Skin epidermis (tissue), 12 donors: ENCODE measurements around the gene RICTOR.
A peak's percentile ranks its signal among the peaks of the same experiment; 100 is the strongest.

Experiments used
- H3K27ac ChIP-seq, 21 experiments: fragments of 200-600 bp; sonication (generic) in 11 of 21; one replicate each; pipeline ENCODE4 v1.5.0; 2020; ENCODE audit warnings: mild to moderate bottlenecking in 3 of 21, inconsistent platforms in 2 of 21, moderate library complexity in 2 of 21
- H3K4me3 ChIP-seq, 7 experiments: fragments of 200-600 bp; sonication (generic) in 2 of 7; one replicate each; pipeline ENCODE4 v1.5.0; 2020; ENCODE audit warnings: inconsistent platforms in 2 of 7, mild to moderate bottlenecking in 2 of 7, moderate library complexity in 1 of 7

RICTOR gene

GRCh38 chr5:39099831-39100230 is 25.6 kb upstream of the RICTOR start:
- no peak overlapping the region for H3K4me3 ChIP-seq
- H3K27ac ChIP-seq, result no peak overlapping the region

DNA sequence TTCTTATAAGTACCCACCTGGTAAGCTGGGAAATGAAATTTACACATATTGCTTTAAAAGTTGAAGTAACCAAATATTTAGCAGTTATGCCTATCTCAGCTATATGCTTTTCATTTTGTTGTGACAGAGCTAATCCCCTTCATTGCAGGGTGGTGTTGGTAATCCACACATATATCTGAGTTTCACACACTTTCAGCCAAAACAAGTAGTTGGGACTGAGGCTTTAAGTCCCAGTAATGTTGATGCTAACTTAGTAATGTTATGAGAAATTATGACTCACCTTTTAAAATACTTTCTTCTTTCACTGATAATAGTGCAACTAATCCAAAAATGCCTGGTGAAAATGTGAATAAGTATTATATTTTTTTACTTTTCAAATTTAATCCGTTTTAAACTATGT is 19.2 kb upstream of the RICTOR start:
- no peak overlapping the region for H3K4me3 ChIP-seq
- H3K27ac ChIP-seq, result no peak overlapping the region

DNA sequence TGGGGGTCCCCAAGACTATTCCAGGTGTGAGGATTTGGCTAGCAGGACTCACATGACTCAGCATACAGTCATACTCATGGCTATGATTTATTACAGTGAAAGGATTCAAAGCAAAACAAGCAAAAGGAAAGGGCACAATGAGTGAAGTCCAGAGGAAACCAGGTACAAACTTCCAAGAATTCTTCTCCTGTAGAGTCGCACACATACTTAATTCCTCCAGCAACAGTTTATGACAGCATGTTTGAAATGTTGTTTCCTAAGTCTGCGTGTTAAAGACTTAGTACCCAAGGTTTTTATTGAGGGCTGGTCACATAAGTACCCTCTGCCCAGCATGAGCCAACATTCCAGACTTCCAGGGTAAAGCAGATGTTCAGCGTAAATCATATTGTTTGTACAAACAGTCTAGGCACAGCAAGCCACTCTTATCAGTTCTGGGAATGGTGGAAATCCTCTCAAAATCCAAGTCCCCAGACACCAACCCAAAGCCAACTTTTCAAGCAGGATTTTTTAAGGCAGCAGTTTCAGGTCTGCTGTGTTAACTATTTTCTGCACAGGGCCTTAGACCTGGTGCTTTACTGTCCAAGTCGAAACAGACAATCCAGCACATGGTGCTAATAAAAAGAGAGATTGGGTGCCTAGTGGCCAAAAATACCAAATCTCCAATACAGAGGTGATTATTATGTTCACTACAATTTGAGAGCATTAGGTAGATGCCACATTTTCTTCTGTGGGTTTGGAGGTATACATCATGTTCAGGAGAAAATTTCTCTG is 18.6 kb upstream of the RICTOR start:
- Histone ChIP-seq H3K27ac (no peak overlapping the region), H3K4me3 (no peak overlapping the region)

DNA sequence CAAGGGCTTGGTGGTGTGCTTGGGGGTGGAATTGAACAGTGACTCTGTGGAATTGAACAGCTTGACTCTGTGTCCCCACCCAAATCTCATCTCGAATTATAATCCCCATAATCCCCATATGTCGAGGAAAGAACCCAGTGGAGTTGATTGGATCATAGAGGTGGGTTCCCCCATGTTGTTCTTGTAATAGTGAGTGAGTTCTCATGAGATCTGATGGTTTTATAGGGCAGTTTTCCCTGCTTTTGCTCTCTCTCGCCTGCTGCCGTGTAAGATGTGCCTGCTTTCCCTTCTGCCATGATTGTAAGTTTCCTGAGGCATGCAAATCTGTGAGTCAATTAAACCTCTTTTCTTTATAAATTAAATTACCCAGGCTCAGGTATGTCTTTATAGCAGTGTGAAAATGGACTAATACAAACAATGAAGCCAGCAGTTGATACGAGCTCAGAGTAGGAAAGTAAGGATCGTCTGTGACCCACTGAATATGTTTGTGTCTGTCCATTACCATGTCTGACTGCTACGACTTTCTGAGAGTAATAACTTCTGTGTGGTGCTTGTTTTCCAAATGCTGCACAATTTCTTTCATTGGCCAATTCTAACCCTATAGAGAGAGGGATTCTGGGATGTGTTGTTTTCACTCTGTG is 17.9 kb upstream of the RICTOR start:
- Histone ChIP-seq H3K27ac (no peak overlapping the region), H3K4me3 (no peak overlapping the region)

DNA sequence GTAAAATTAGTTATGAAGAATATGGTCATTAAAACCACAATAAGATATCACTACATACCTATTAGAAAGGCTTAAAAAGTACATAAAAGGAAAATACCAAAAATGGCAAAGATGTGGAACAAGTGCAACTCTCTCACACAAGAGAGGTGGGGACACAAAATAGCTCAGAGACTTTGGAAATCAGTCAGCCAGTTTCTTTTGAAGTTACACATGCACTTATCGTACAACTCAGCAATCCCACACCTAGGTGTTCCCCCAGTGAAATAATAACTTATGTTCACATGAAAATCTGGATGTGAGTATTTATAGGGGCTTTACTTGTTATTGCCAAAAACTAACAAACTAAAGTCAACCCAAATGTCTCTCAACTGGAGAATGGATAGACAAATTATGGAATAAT is 9.8 kb upstream of the RICTOR start:
- Histone ChIP-seq H3K27ac (no peak overlapping the region), H3K4me3 (no peak overlapping the region)

DNA sequence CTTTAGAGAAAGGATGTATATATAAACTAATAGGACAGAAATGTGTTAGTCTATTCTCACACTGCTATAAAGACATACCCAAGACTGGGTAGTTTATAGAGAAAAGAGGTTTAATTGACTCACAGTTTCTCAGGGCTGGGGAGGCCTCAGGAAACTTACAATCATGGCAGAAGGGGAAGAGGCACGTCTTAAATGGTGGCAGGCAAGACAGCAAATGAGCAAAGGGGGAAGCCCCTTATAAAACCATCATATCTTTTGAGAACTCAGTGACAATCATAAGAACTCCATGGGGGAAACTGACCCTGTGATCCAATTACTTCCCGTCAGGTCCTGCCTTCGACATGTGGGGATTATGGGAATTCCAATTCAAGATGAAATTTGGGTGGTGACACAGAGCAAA is 8.8 kb upstream of the RICTOR start:
- H3K27ac ChIP-seq, result no peak overlapping the region
- H3K4me3 ChIP-seq, result no peak overlapping the region

GRCh38 chr5:39080597-39081204 is 6.5 kb upstream of the RICTOR start:
- Histone ChIP-seq H3K27ac (no peak overlapping the region), H3K4me3 (no peak overlapping the region)

GRCh38 chr5:39080168-39080567 is 6.0 kb upstream of the RICTOR start:
- H3K27ac ChIP-seq, result no peak overlapping the region
- no peak overlapping the region for H3K4me3 ChIP-seq

- Histone ChIP-seq H3K4me3 (no peak overlapping the region), H3K27ac (no peak overlapping the region)
Observed at GRCh38 chr5:39079147-39079546, 4.9 kb upstream of the RICTOR start.

DNA sequence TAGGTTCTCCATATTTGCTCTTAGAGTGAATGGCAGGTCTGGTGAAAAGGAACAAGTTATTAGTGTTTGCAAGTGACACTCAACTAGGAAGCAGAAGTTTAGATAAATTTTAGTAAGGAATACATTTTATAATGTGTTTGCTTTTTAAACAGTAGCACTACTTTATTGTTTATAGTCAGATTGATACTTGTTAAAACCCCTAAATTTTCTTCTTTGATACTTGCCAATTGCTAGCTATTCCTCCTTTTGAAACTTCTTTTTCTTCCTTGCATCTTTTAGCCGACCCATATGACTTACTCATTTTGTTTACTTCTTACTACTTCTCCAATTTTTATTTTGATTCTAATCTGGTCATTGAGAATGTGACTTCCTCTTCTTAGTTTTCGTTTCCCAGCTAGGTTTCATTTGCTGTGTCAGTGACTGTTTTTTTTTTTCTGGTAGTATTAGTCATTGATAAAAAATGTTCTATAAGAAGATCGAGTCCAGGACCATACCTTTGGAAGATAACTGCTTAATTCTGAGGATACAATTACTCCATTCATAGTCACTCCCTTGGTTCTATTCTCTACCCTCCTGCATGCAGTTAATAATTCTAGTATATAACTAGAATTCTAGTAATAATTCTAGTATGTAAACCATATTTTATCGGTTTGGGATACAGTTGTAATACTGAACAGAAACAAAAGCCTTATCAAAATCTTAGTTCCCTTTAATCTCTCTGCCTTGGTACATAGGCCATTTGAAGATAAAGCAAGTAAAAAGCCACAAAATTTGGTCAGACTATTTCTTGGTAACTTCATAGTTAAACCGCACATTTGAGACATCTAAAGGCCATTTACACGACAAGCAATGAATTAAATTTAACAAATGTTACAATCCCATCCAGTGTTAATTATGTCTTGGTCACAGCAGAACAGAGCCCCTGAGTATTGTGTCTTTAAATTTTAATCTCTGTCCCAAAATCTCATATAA is 2.8 kb upstream of the RICTOR start:
- H3K27ac ChIP-seq, result peak overlapping the region in 2 of 21 experiments; percentile 25 to 30
- no peak overlapping the region for H3K4me3 ChIP-seq

GRCh38 chr5:39076101-39076756 is 2.0 kb upstream of the RICTOR start:
- Histone ChIP-seq H3K4me3 (no peak overlapping the region), H3K27ac (peak overlapping the region in 2 of 21 experiments; percentile 25 to 30)

DNA sequence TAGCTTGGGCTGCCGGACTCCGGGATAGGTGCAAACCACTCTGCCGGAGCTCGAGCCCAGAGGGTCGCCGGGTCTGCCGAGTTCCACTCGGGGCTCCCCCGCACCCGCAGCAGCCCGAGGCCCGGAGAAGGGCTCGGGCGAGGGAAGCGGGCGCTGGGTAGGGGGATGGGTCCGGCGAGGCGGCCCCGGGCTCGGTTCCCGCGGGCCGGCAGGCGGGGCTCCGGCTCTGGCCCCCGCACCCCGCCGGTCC is 507 bp downstream of the RICTOR start:
- Histone ChIP-seq H3K4me3 (peak overlapping the region; percentile 81 to 99 (median 87)), H3K27ac (peak overlapping the region; percentile 91 to 99 (median 97))

- H3K27ac ChIP-seq, result peak overlapping the region; percentile 91 to 99 (median 97)
- peak overlapping the region; percentile 81 to 99 (median 87) for H3K4me3 ChIP-seq
Observed at GRCh38 chr5:39072925-39073766, 1.1 kb downstream of the RICTOR start.

DNA sequence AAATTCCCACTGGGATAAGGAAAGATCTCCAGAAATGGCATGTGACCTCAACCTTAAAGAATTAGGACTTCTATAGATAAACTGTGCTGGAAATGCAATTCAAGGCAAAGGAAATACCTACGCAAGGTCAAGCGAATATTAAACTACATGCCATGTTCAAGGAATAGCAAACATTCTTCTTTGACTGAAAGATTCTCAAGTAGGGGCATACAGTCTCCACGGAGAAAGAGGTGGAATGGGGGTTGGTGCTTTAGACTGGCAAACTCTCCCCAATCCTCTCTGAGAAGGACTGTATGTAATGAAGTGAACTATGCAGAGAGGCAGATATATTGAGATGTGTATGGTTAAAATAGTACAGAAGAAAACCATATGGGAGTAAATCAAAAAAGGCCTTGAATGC is 6.1 kb downstream of the RICTOR start:
- Histone ChIP-seq H3K27ac (no peak overlapping the region), H3K4me3 (no peak overlapping the region)

DNA sequence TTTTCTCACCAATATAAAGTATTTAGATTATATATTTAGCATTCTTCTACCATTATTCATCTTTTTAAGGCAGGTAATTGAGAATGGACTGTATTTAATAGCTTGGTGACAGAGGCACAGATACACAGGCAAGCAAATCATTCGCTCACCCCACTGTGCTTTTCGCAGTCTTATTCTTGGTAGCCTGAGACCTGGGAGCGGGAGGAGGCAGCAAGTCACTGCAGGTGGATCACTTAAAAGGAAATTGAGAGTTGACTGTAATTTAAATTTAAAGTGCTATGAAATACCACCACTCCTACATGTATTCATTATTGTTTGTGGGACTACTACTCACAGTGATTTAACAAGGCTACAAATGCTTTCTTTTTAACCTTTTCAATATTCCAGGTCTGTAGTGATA is 9.7 kb downstream of the RICTOR start:
- H3K4me3 ChIP-seq, result no peak overlapping the region
- H3K27ac ChIP-seq, result no peak overlapping the region

DNA sequence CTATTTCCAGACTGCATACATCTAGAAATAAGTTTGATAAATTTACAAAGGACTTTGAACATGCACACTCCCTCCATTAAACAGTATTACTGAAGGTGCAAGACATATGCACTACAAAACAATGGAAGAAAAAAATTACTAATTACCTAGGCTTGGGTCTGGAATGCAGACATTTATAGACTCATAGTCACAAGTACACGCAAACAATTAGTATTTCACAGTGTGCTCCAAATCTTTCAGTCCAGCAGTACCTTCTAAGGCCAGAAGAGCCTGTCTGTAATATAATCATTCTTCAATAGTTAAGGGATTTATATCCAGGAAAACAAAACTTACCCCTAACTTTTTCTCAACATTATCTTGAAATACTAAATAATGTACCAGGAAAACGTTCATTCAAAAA is 11.2 kb downstream of the RICTOR start:
- H3K4me3 ChIP-seq, result no peak overlapping the region
- H3K27ac ChIP-seq, result no peak overlapping the region

GRCh38 chr5:39062530-39062929 is 11.7 kb downstream of the RICTOR start:
- no peak overlapping the region for H3K4me3 ChIP-seq

DNA sequence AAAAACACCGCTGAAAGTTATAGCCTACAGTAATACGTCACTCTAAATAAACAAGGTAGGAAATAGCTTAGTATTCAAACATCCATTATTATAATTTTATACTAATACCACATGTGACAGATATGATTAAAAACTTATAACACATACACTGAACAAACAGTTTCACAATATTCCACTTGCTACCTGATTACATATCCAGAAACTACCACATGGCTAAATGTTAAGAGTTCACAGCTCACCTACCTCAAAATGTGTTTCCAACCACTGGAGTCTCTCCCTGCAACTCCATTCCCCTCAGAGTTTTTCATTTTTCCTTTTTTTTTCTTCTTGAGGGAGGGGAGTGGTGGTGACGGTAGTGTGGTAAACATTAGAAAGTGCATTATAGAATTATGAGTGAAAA is 12.1 kb downstream of the RICTOR start:
- no peak overlapping the region for H3K4me3 ChIP-seq

More at GRCh38 chr5:39062530-39062929, 11.7 kb downstream of the RICTOR start:
- H3K27ac ChIP-seq, result no peak overlapping the region

GRCh38 chr5:39059064-39059463 is 15.1 kb downstream of the RICTOR start:
- H3K27ac ChIP-seq, result no peak overlapping the region

More for the DNA sequence above, 12.1 kb downstream of the RICTOR start:
- no peak overlapping the region for H3K27ac ChIP-seq

More at GRCh38 chr5:39059064-39059463, 15.1 kb downstream of the RICTOR start:
- H3K4me3 ChIP-seq, result no peak overlapping the region
